Smooth muscle cell (in vitro differentiated cells): ENCODE results near the gene EPB41L4B. TPM values are rescaled to one million over a fixed set of nuclear protein-coding genes. Genes with fewer than 3 reads are reported as not detected.

Experiments
- DNase-seq: peaks from one replicate; lab custom pipeline; 2025; ENCODE audit not compliant: unreplicated experiment; lab: John Stamatoyannopoulos, UW
- H2AFZ ChIP-seq: fragments of 200-600 bp; sonication (generic); 2 replicates; pipeline ENCODE4 v1.6.0; 2016; ENCODE audit warnings: antibody characterized with exemption, low read depth, mild to moderate bottlenecking
- H3F3A ChIP-seq: fragments of 200-600 bp; sonication (generic); 2 replicates; pipeline ENCODE4 v1.6.0; 2017; ENCODE audit warnings: antibody characterized with exemption, low read depth
- H3K27ac ChIP-seq: fragments of 200-600 bp; sonication (generic); 2 replicates; pipeline ENCODE4 v1.5.1; 2016; ENCODE audit warnings: low read depth, mild to moderate bottlenecking
- H3K27me3 ChIP-seq: fragments of 200-600 bp; sonication (generic); 2 replicates; pipeline ENCODE4 v1.6.1; 2016; ENCODE audit warnings: low read depth, mild to moderate bottlenecking
- H3K36me3 ChIP-seq: fragments of 200-600 bp; sonication (generic); 2 replicates; pipeline ENCODE4 v1.5.1; 2016; ENCODE audit warnings: low read depth
- H3K4me1 ChIP-seq: fragments of 200-600 bp; sonication (generic); 2 replicates; pipeline ENCODE4 v1.5.1; 2016; ENCODE audit warnings: low read depth
- H3K4me2 ChIP-seq: fragments of 200-600 bp; sonication (generic); 2 replicates; pipeline ENCODE4 v1.6.0; 2016; ENCODE audit warnings: mild to moderate bottlenecking
- H3K4me3 ChIP-seq: fragments of 200-600 bp; sonication (generic); 2 replicates; pipeline ENCODE4 v1.5.1; 2016; ENCODE audit warnings: mild to moderate bottlenecking
- H3K79me2 ChIP-seq: fragments of 200-600 bp; sonication (generic); 2 replicates; pipeline ENCODE4 v1.6.0; 2016; ENCODE audit warnings: low read depth, mild to moderate bottlenecking
- H3K9ac ChIP-seq: fragments of 200-600 bp; sonication (generic); 2 replicates; pipeline ENCODE4 v1.6.0; 2016; ENCODE audit warnings: low read depth
- H3K9me3 ChIP-seq: fragments of 200-600 bp; sonication (generic); replicated peaks from 2 replicates; pipeline ENCODE4 v1.5.1; 2016; ENCODE audit warnings: low read depth
- H4K20me1 ChIP-seq: fragments of 200-600 bp; sonication (generic); 2 replicates; pipeline ENCODE4 v1.6.0; 2016; ENCODE audit warnings: low read depth
- WGBS: methylation state at CpG from one replicate; pipeline ENCODE4 v1.1.7; 2016; ENCODE audit warnings: low lambda C conversion rate; 5-methylcytosine and 5-hydroxymethylcytosine counted together
- polyA plus RNA-seq: library from polyadenylated mRNA; unstranded; fragments of >200 nt; fragmentation: Nextera tagmentation; extraction: Ambion mirVana; gene quantifications from 2 replicates; pipeline ENCODE4 v1.2.1, GENCODE V29; 2016
- total RNA-seq: library from RNA; depleted of rRNA; stranded (reverse); fragments of >200 nt; gene quantifications from 2 replicates; pipeline ENCODE4 v1.2.3, GENCODE V29; 2014
- TF ChIP-seq, protein P1 (sequence below): fragments of 200-600 bp; sonication (generic); IDR thresholded peaks from 2 replicates; pipeline ENCODE4 v1.5.1; 2017; ENCODE audit warnings: borderline replicate concordance, mild to moderate bottlenecking, antibody characterized with exemption; ENCODE audit not compliant: insufficient read depth, poor library complexity, severe bottlenecking

Gene EPB41L4B
- total and polyA plus RNA-seq, 2 experiments from 2014 or later = 0.74 to 2.5 TPM

DNA sequence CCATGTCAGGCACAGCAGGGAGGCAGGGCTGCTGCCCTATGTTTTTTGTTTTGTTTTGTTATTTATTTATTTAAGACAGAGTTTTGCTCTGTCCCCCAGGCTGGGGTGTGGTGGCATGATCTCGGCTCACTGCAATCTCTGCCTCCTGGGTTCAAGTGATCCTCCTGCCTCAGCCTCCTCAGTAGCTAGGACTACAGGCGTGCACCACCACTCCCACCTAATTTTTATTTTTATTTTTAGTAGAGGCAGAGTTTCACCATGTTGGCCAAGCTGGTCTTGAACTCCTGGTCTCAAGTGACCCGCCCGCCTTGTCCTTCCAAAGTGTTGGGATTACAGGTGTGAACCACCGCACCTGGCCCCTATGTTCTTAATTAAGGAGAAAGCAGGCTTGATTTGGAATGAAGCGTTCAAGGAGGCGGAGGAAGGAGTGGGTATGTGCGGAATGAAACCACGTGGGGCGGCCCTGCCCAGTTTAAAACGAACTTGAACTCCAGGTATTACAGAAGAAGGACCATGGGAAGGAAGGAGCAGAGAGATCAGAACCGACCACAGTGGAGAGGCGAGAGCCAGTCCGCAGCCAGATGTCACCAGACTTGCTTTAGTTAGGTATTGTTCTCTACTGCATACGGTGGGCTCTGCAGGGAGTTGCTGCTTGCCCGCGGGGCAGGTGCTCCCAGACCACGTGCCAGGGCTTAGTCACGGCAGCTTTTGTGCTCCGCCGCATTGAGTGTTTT is 34.9 kb upstream of the EPB41L4B start:
- Histone ChIP-seq H3K27ac (no peak overlapping the region), H3K36me3 (no peaks in the 10 kb centered on the region), H2AFZ (no peak overlapping the region), H3K79me2 (no peaks in the 10 kb centered on the region), H3K4me2 (no peak overlapping the region), H3K4me1 (no peaks in the 10 kb centered on the region), H3F3A (no peaks in the 10 kb centered on the region), H3K9ac (no peak overlapping the region), H3K9me3 (no peaks in the 10 kb centered on the region), H3K27me3 (no peaks in the 10 kb centered on the region), H4K20me1 (no peaks in the 10 kb centered on the region), H3K4me3 (no peak overlapping the region)
- 88% methylated on average over 21 of the region's 21 CpGs for WGBS
- no peak for DNase-seq
- TF ChIP-seq, protein P1, sequence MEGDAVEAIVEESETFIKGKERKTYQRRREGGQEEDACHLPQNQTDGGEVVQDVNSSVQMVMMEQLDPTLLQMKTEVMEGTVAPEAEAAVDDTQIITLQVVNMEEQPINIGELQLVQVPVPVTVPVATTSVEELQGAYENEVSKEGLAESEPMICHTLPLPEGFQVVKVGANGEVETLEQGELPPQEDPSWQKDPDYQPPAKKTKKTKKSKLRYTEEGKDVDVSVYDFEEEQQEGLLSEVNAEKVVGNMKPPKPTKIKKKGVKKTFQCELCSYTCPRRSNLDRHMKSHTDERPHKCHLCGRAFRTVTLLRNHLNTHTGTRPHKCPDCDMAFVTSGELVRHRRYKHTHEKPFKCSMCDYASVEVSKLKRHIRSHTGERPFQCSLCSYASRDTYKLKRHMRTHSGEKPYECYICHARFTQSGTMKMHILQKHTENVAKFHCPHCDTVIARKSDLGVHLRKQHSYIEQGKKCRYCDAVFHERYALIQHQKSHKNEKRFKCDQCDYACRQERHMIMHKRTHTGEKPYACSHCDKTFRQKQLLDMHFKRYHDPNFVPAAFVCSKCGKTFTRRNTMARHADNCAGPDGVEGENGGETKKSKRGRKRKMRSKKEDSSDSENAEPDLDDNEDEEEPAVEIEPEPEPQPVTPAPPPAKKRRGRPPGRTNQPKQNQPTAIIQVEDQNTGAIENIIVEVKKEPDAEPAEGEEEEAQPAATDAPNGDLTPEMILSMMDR = no peak

DNA sequence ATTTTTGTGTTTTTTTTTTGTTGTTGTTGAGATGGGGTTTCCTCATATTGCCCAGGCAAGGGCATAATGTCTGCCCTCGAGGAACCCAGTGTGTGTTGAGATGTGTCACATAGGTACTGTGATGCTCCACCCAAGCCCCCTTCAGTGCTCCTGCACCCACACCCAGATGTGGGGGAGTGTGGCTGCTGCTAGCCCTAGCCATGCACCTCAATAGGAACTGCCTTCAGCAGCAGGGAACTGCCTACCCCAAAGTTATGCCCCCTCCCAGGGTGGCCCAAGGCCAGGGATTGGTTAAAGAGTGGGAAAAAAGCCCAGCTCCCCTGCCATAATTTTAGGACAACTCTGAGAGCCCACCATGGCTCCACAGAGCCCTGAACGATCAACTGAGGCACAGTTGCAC is 33.3 kb upstream of the EPB41L4B start:
- WGBS = 85% methylated on average over 2 of the region's 2 CpGs
- no peaks in the 10 kb centered on the region for H3K27me3 ChIP-seq
- H3K27ac ChIP-seq = no peak overlapping the region

DNA sequence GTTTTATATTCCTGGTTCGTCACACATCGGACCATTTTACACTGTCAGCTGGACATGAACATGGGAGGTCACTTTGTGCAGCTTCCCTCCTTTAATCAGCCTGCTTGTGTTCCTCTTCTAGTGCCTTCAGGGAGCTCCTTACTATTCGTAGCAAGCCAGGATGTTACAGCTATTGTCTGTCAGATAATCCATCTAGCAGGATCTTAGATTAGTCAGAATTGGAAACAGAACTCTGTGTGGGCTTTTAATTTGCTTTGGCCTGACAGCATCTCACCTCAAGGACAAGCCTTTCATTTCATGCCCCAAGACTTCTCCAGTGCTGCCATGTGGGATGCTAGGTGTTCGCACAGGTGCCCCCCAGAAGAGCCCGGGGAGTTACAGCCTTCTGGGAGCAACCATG is 30.2 kb upstream of the EPB41L4B start:
- TF ChIP-seq, protein P1 = no peak
- no peaks in the 10 kb centered on the region for H3K27me3 ChIP-seq
- no peak for DNase-seq
- H3K4me3 ChIP-seq = no peak overlapping the region
- no peaks in the 10 kb centered on the region for H3K79me2 ChIP-seq
- no peak overlapping the region for H2AFZ ChIP-seq
- no peaks in the 10 kb centered on the region for H3F3A ChIP-seq
- H3K4me1 ChIP-seq = no peaks in the 10 kb centered on the region
- H3K36me3 ChIP-seq = no peaks in the 10 kb centered on the region
- H3K27ac ChIP-seq = no peak overlapping the region
- H3K4me2 ChIP-seq = no peak overlapping the region
- WGBS = 80% methylated on average over 5 of the region's 5 CpGs
- no peak overlapping the region for H3K9ac ChIP-seq
- H4K20me1 ChIP-seq = no peaks in the 10 kb centered on the region
- no peaks in the 10 kb centered on the region for H3K9me3 ChIP-seq

More for the DNA sequence above, 33.3 kb upstream of the EPB41L4B start:
- H3K4me1 ChIP-seq = no peaks in the 10 kb centered on the region
- no peaks in the 10 kb centered on the region for H3K79me2 ChIP-seq
- H3K4me3 ChIP-seq = no peak overlapping the region
- no peaks in the 10 kb centered on the region for H4K20me1 ChIP-seq
- H2AFZ ChIP-seq = no peak overlapping the region
- no peaks in the 10 kb centered on the region for H3K9me3 ChIP-seq
- H3F3A ChIP-seq = no peaks in the 10 kb centered on the region
- no peak overlapping the region for H3K9ac ChIP-seq
- DNase-seq = no peak
- no peak overlapping the region for H3K4me2 ChIP-seq
- TF ChIP-seq, protein P1 = no peak
- H3K36me3 ChIP-seq = no peaks in the 10 kb centered on the region

DNA sequence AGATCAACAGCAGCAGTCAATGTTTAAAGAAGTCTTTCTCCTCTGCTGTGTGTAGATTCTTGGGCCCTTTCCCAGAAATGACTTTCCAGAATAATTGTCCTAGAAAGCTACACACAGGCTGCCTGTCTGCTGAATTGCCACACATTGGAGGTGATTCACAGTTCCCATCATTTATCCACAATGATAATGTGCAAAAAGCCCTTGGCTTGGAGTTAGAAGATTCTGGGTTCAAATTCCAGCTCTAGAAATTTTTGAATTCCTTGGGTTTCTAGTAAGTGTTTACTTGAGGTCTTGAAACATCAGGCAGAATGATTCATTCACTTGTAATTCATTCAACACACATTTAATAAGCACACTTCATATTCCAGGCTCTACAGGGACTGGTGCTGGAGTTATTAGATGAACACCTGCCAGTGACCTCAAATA is 28.6 kb upstream of the EPB41L4B start:
- TF ChIP-seq, protein P1 = no peak
- no peaks in the 10 kb centered on the region for H3K9me3 ChIP-seq
- H3K27ac ChIP-seq = peak overlapping the region; percentile 43
- no peak for DNase-seq
- H2AFZ ChIP-seq = no peak overlapping the region
- no peak overlapping the region for H3K9ac ChIP-seq
- no peak overlapping the region for H3K4me3 ChIP-seq
- H3K27me3 ChIP-seq = no peaks in the 10 kb centered on the region
- peaks cover 4% of the 10 kb centered on the region for H3K4me1 ChIP-seq
- no peaks in the 10 kb centered on the region for H4K20me1 ChIP-seq
- no peaks in the 10 kb centered on the region for H3F3A ChIP-seq
- no peaks in the 10 kb centered on the region for H3K79me2 ChIP-seq
- H3K4me2 ChIP-seq = peak overlapping the region; percentile 2
- no peaks in the 10 kb centered on the region for H3K36me3 ChIP-seq
